H1 (cell line): ENCODE data around the gene LRRK1. TPM values are rescaled to one million over a fixed set of nuclear protein-coding genes. Genes with fewer than 3 reads are reported as not detected.
A peak's percentile ranks its signal among the peaks of the same experiment; 100 is the strongest.

ENCODE experiments used
- CTCF ChIA-PET: fragments of 300-600 bp; sonication (Branson Sonifier 250); formaldehyde crosslinking; loops from one replicate; lab custom pipeline; 2021; ENCODE audit not compliant: partially characterized antibody; lab: Charles Lee
- POLR2A ChIA-PET: fragments of 300-600 bp; sonication (Branson Sonifier 250); formaldehyde crosslinking; loops from one replicate; lab custom pipeline; 2021; ENCODE audit warnings: inconsistent platforms; ENCODE audit not compliant: partially characterized antibody; lab: Charles Lee
- DNase-seq, 2 experiments: peaks; one replicate each; pipeline versions ENCODE4 v3.0.0 to v3.0.0-alpha.2; 2010 to 2022; ENCODE audit warnings: low spot score in 2 of 2, low read depth in 1 of 2, mixed read lengths in 1 of 2
- FAIRE-seq: peaks from 2 replicates; lab custom pipeline; 2011; peaks lifted over from hg19 to GRCh38; lab: Jason Lieb, UNC
- H2AFZ ChIP-seq: 2 replicates; pipeline ENCODE4 v1.8.1; 2012; ENCODE audit warnings: low read length, inconsistent platforms
- H2AK5ac ChIP-seq: 2 replicates; pipeline ENCODE4 v1.6.1; 2013; ENCODE audit warnings: low read depth, low read length
- H2BK120ac ChIP-seq: replicated peaks from 2 replicates; pipeline ENCODE3; 2013; ENCODE audit warnings: low read depth, low read length, inconsistent platforms
- H2BK12ac ChIP-seq: 2 replicates; pipeline ENCODE4 v1.6.1; 2013; ENCODE audit warnings: low read depth, low read length
- H2BK15ac ChIP-seq: 2 replicates; pipeline ENCODE4 v1.6.1; 2013; ENCODE audit warnings: low read length
- H2BK20ac ChIP-seq: 2 replicates; pipeline ENCODE4 v1.6.1; 2013; ENCODE audit warnings: low read length
- H2BK5ac ChIP-seq: 2 replicates; pipeline ENCODE4 v1.6.1; 2013; ENCODE audit warnings: low read depth, low read length
- H3K14ac ChIP-seq: 2 replicates; pipeline ENCODE4 v1.6.1; 2013; ENCODE audit warnings: inconsistent platforms; ENCODE audit not compliant: insufficient read length
- H3K18ac ChIP-seq: 2 replicates; pipeline ENCODE4 v1.6.1; 2013; ENCODE audit warnings: low read length; ENCODE audit errors: extremely low read depth
- H3K23ac ChIP-seq: 2 replicates; pipeline ENCODE4 v1.6.1; 2013; ENCODE audit warnings: inconsistent platforms; ENCODE audit not compliant: insufficient read length
- H3K23me2 ChIP-seq: 2 replicates; pipeline ENCODE4 v1.6.1; 2013; ENCODE audit warnings: low read depth, low read length
- H3K27ac ChIP-seq: 2 replicates; pipeline ENCODE4 v1.6.1; 2011; ENCODE audit warnings: low read depth, low read length, inconsistent platforms
- H3K27me3 ChIP-seq, 4 experiments: replicated peaks in 1 of 4; 1 replicate in 1 of 4; 2 replicates in 3 of 4; pipeline versions ENCODE4 v1.6.1 to v1.8.1; 2011 to 2013; ENCODE audit warnings: low read length in 3 of 4, mild to moderate bottlenecking in 3 of 4, inconsistent platforms in 2 of 4, mixed read lengths in 2 of 4, moderate library complexity in 1 of 4; ENCODE audit not compliant: control insufficient read depth in 3 of 4, insufficient read depth in 3 of 4; ENCODE audit errors: extremely low read depth in 1 of 4
- H3K36me3 ChIP-seq, 4 experiments: 2 replicates each; pipeline versions ENCODE4 v1.6.1 to v1.8.1; 2011 to 2013; ENCODE audit warnings: mild to moderate bottlenecking in 4 of 4, low read length in 3 of 4, moderate library complexity in 2 of 4, control low read depth in 1 of 4, inconsistent platforms in 1 of 4; ENCODE audit not compliant: insufficient read depth in 4 of 4, control insufficient read depth in 2 of 4
- H3K4ac ChIP-seq: replicated peaks from 2 replicates; pipeline ENCODE3; 2013; ENCODE audit warnings: low read length, low read depth, mixed read lengths, inconsistent platforms; ENCODE audit not compliant: insufficient read length
- H3K4me1 ChIP-seq, 4 experiments: replicated peaks in 1 of 4; 1 replicate in 1 of 4; 2 replicates in 3 of 4; pipeline versions ENCODE4 v1.6.1 to v1.8.1; 2011 to 2013; ENCODE audit warnings: low read length in 3 of 4, inconsistent platforms in 2 of 4, mixed read lengths in 1 of 4; ENCODE audit not compliant: insufficient read depth in 4 of 4, control insufficient read depth in 3 of 4
- H3K4me2 ChIP-seq, 2 experiments: 2 replicates each; pipeline versions ENCODE4 v1.6.1 to v1.8.1; 2011 to 2013; ENCODE audit warnings: low read depth in 2 of 2, low read length in 2 of 2, control low read depth in 1 of 2, inconsistent platforms in 1 of 2, mild to moderate bottlenecking in 1 of 2; ENCODE audit not compliant: insufficient read depth in 1 of 2
- H3K4me3 ChIP-seq, 4 experiments: fragments of 200-600, 300-600 bp in 1 of 4; sonication (generic), shearing (Covaris generic), sonication (Bioruptor Twin) in 1 of 4; 2 replicates each; pipeline versions ENCODE4 v1.5.1 to v1.8.1; 2011 to 2016; ENCODE audit warnings: low read length in 4 of 4, low read depth in 3 of 4, control low read depth in 2 of 4, inconsistent platforms in 2 of 4, mild to moderate bottlenecking in 2 of 4, mixed read lengths in 1 of 4, moderate library complexity in 1 of 4; ENCODE audit not compliant: insufficient read depth in 2 of 4; ENCODE audit errors: extremely low read depth in 1 of 4
- H3K56ac ChIP-seq: replicated peaks from 2 replicates; pipeline ENCODE3; 2013; ENCODE audit warnings: low read depth, mild to moderate bottlenecking, mixed read lengths, low read length, inconsistent platforms; ENCODE audit not compliant: insufficient read length
- H3K79me1 ChIP-seq: 2 replicates; pipeline ENCODE4 v1.6.1; 2013; ENCODE audit warnings: low read depth, low read length, control low read depth
- H3K79me2 ChIP-seq, 2 experiments: 2 replicates each; pipeline versions ENCODE4 v1.6.1 to v1.8.1; 2012 to 2013; ENCODE audit warnings: low read length in 2 of 2, mild to moderate bottlenecking in 2 of 2, inconsistent platforms in 1 of 2; ENCODE audit not compliant: insufficient read depth in 2 of 2, control insufficient read depth in 1 of 2
- H3K9ac ChIP-seq, 4 experiments: replicated peaks in 1 of 4; 1 replicate in 1 of 4; 2 replicates in 3 of 4; pipeline versions ENCODE4 v1.6.1 to v1.8.1; 2011 to 2013; ENCODE audit warnings: low read depth in 3 of 4, low read length in 3 of 4, control low read depth in 2 of 4, mild to moderate bottlenecking in 2 of 4, moderate library complexity in 2 of 4, inconsistent platforms in 1 of 4; ENCODE audit errors: extremely low read depth in 1 of 4
- H3K9me3 ChIP-seq, 2 experiments: 2 replicates each; pipeline versions ENCODE4 v1.6.1 to v1.8.1; 2012 to 2013; ENCODE audit warnings: mild to moderate bottlenecking in 2 of 2, moderate library complexity in 2 of 2, control low read depth in 1 of 2, inconsistent platforms in 1 of 2, low read depth in 1 of 2, low read length in 1 of 2, mixed read lengths in 1 of 2; ENCODE audit not compliant: insufficient read depth in 2 of 2
- H4K20me1 ChIP-seq, 2 experiments: replicated peaks in 1 of 2; 2 replicates each; pipeline versions ENCODE3 to v1.8.1; 2011 to 2013; ENCODE audit warnings: inconsistent platforms in 2 of 2, low read length in 2 of 2, mild to moderate bottlenecking in 1 of 2; ENCODE audit not compliant: insufficient read depth in 2 of 2, control insufficient read depth in 1 of 2
- H4K5ac ChIP-seq: 2 replicates; pipeline ENCODE4 v1.6.1; 2013; ENCODE audit warnings: low read length, low read depth, mixed read lengths, inconsistent platforms; ENCODE audit not compliant: insufficient read length
- H4K8ac ChIP-seq: 2 replicates; pipeline ENCODE4 v1.8.0; 2013; ENCODE audit warnings: mild to moderate bottlenecking, moderate library complexity, low read length, inconsistent platforms; ENCODE audit not compliant: insufficient read depth; ENCODE audit errors: extremely low read depth
- H4K91ac ChIP-seq: replicated peaks from 2 replicates; pipeline ENCODE3; 2013; ENCODE audit warnings: low read length, mixed read lengths, inconsistent platforms; ENCODE audit not compliant: insufficient read length
- BCL11A ChIP-seq, 2 experiments: IDR thresholded peaks; one replicate each; pipeline ENCODE4 v1.6.1; 2011; ENCODE audit warnings: low read depth in 2 of 2, low read length in 2 of 2, mild to moderate bottlenecking in 2 of 2
- NANOG ChIP-seq: IDR thresholded peaks from 2 replicates; pipeline ENCODE4 v1.6.1; 2011; ENCODE audit warnings: low read length, low read depth, mild to moderate bottlenecking, inconsistent platforms; ENCODE audit not compliant: insufficient read depth, poor library complexity, severe bottlenecking
- RBBP5 ChIP-seq: IDR thresholded peaks from 2 replicates; pipeline ENCODE4 v1.7.1; 2012; ENCODE audit warnings: low read depth, mild to moderate bottlenecking, inconsistent platforms, low read length, moderate library complexity, borderline replicate concordance
- SP1 ChIP-seq: IDR thresholded peaks from 2 replicates; pipeline ENCODE4 v1.6.1; 2011; ENCODE audit warnings: low read depth, low read length
- SP4 ChIP-seq: IDR thresholded peaks from 2 replicates; pipeline ENCODE4 v1.6.1; 2012; ENCODE audit warnings: low read length, inconsistent platforms
- WGBS, 2 experiments: shearing (Covaris generic) in 1 of 2; methylation state at CpG; one replicate each; pipeline versions ENCODE4 v1.1.6 to v1.1.7; 2013 to 2015; ENCODE audit warnings: low lambda C conversion rate in 2 of 2, mixed read lengths in 2 of 2, inconsistent platforms in 1 of 2, low coverage in 1 of 2, missing lambda C conversion rate in 1 of 2; ENCODE audit not compliant: insufficient replicate concordance in 2 of 2, insufficient coverage in 1 of 2, insufficient read length in 1 of 2; ENCODE audit errors: extremely low coverage in 1 of 2, missing lambda C conversion rate in 1 of 2; 5-methylcytosine and 5-hydroxymethylcytosine counted together
- polyA plus RNA-seq, 7 experiments: library from polyadenylated mRNA; depleted of rRNA in 3 of 7; stranded (reverse) in 5 of 7; unstranded in 2 of 7; fragments of >200 nt in 5 of 7; fragments of 200-250 nt in 2 of 7; gene quantifications; 1 replicate in 5 of 7; 2 replicates in 1 of 7; 4 replicates in 1 of 7; pipeline versions ENCODE4 v1.2.1 to v1.2.3, GENCODE V29; 2011 to 2013; ENCODE audit warnings: missing spikeins in 2 of 7, mixed read lengths in 2 of 7
- total RNA-seq: library from RNA; stranded (reverse); fragmentation: NEBNext Ultra II Directional; extraction: Animal tissue kit (Norgen Biotek cat#: 25700); gene quantifications from 2 replicates; pipeline ENCODE4 v1.2.1, GENCODE V29; 2021

The LRRK1 gene
- total and polyA plus RNA-seq, 2 of the 8 experiments (the other 6 are each of a cell fraction or from before 2014, with no cell fraction given), result 1.2 to 3.6 TPM

DNA sequence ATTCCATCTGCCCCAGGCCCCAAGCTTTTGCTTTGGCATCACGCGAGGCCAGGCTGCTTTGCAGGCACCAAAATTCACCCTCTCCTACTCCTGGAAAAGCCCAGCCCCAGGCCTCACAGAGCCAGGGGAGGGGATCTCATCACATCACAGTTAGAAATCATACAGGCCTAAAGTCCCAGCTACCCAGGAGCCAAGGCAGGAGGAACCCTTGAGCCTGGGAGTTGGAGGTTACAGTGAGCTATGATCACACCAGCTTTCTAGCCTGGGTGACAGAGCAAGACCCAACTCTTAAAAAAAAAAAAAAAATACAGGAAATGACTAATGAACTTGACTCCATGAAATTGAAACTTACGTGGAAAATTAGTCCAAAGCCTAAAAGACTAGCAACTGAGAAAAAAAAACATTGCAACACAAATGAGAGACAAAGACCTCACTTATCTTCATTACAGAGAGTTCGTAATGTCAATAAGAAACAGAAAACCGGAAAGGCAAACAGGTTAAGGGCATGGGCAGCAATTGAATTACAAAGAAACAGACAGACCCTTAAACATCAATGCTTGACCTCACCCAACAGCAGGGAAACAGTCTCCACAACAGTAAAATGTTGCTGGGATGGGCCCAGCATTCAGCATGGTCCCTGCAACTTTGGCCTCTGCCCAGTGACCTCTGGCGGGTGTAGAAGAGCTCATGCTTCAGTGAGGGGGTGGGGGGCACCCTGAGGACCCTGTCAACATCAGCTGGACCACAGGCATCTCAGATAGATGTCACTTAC, 151.5 kb downstream of the LRRK1 start:
- Histone ChIP-seq H3K4ac (peak overlapping the region; percentile 58), H2AK5ac (peak overlapping the region; percentile 100), H4K91ac (peak overlapping the region; percentile 100), H4K20me1 (no peaks in the 10 kb centered on the region), H3K23me2 (no peaks in the 10 kb centered on the region; the same call in 1 of the 2 replicates), H2BK20ac (peak overlapping the region; percentile 100; the same call in 1 of the 2 replicates), H4K5ac (peak overlapping the region; percentile 81), H2BK12ac (peak overlapping the region; percentile 97), H2BK15ac (no peak overlapping the region), H2AFZ (no peak overlapping the region), H2BK120ac (peak overlapping the region; percentile 99), H3K79me1 (no peaks in the 10 kb centered on the region), H3K9ac (no peak overlapping the region), H3K18ac (peak overlapping the region; percentile 99), H3K27me3 (no peaks in the 10 kb centered on the region), H3K4me1 (peaks cover 22 to 39% (median 30%) of the 10 kb centered on the region in 4 experiments), H3K27ac (peak overlapping the region; percentile 92), H3K36me3 (no peaks in the 10 kb centered on the region), H3K14ac (no peak overlapping the region), H3K79me2 (no peaks in the 10 kb centered on the region), H3K23ac (no peak overlapping the region), H4K8ac (peak overlapping the region; percentile 78), H3K9me3 (peaks cover 0 to 3% of the 10 kb centered on the region in 2 experiments; a peak in 1 of 4 replicates), H3K56ac (peak overlapping the region; percentile 83), H2BK5ac (peak overlapping the region; percentile 100), H3K4me2 (peak overlapping the region in 1 of 2 experiments; percentile 69; a peak in 2 of 4 replicates), H3K4me3 (no peak overlapping the region)
- DNase-seq (no peak), FAIRE-seq (no peak)
- TF ChIP-seq RBBP5 (no peak), BCL11A (IDR thresholded peaks at IDR 0.05; ENCODE audit: low read depth in 2 of 2, low read length in 2 of 2) (no peak), SP4 (no peak), SP1 (0 out of 2 replicates have a peak, but pooled peaks have one; percentile 23), NANOG (peak; percentile 24)
- ChIA-PET POLR2A (interaction anchor here (0.9 to 4.7 kb wide), 7 partner anchors 9 to 181 kb away, joined by 3 to 14 read pairs (median 10); partner anchors contain the start of gene CHSY1), CTCF (interaction anchor here (0.6 to 3.7 kb wide), 15 partner anchors 11 to 218 kb away, joined by 3 to 30 read pairs (median 4); no protein-coding TSS in a partner anchor)
- WGBS, 2 experiments, result 69% methylated on average over 6 of the region's 6 CpGs; no CpG with 5 or more reads in 1 of the 2 experiments
